ENCODE data around the gene REEP1.

The REEP1 gene

DNA sequence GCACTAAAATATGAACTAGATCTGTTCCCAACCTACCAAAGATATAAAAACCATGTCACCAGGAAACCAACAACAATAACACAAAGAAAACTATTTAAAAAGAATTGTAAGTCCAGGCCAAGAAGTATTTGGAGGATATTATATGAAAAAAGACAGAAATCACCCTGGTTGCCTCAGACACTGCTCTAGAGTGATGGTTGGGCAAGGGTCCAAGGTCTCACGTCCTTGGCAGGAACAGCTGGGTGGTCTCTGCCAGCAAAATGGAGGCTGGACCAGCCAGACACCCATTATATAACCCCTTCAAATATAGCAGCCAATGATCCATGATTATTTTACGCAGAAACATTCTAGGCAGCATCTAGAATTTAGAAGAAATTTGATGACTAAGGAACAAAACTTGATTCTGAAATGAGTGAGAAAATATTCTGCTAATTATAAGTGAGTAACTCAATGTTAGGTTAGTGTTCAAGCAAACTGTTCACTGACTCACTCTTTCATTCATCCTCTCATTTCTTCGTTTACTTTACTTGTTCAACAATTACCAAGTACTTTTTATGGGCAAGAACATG is 102.8 kb downstream of the REEP1 start:
- Histone ChIP-seq H3K36me3 (ENCODE audit: insufficient read depth, low read length) (no peaks in the 10 kb centered on the region), H3K9ac (ENCODE audit: low read length) (no peak overlapping the region), H3K27me3 (ENCODE audit: insufficient read depth, low read length) (no peaks in the 10 kb centered on the region), H3F3A (ENCODE audit: insufficient read depth, low read length) (no peaks in the 10 kb centered on the region), H2AFZ (ENCODE audit: low read length) (no peak overlapping the region), H3K9me2 (ENCODE audit: low read depth, low read length) (no peaks in the 10 kb centered on the region), H4K20me1 (ENCODE audit: insufficient read depth, low read length) (no peaks in the 10 kb centered on the region), H3K79me2 (ENCODE audit: insufficient read depth, low read length) (no peaks in the 10 kb centered on the region), H3K9me3 (ENCODE audit: low read length) (no peaks in the 10 kb centered on the region), H3K4me2 (ENCODE audit: low read length) (no peak overlapping the region), H3K27ac (ENCODE audit: low read depth, low read length, poor library complexity, severe bottlenecking) (no peak overlapping the region), H3K4me3 (ENCODE audit: low read depth, low read length, poor library complexity, severe bottlenecking) (no peak overlapping the region), H3K4me1 (ENCODE audit: insufficient read depth, low read length, severe bottlenecking) (peaks cover 11% of the 10 kb centered on the region)
- no peak for TF ChIP-seq EZH2 (IDR thresholded peaks at IDR 0.05; ENCODE audit: borderline replicate concordance, low read length)
- no peak for TF ChIP-seq CTCF (IDR thresholded peaks at IDR 0.05; ENCODE audit: low read length)

DNA sequence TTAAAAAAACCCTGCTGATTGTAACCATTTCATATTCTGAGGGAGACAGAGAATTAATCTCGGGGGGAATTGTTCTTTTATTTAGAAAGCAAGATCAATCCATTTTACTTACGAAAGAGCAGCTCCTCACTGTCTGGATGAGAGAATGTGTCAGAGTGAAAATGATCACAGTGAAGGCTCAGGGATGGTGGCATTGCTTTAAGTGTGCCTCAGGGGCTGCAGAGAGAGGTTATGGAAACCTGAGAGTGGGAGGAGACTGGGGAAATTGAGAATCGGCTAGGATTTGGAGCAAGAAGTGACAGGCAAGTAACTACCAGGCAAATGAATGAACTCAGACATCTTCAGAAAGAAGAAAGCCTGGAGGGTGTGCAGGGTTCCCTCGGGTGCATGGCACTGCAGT is 104.0 kb downstream of the REEP1 start:
- H3K9ac ChIP-seq (ENCODE audit: low read length), result no peak overlapping the region
- H4K20me1 ChIP-seq (ENCODE audit: insufficient read depth, low read length), result no peaks in the 10 kb centered on the region
- TF ChIP-seq EZH2 (IDR thresholded peaks at IDR 0.05; ENCODE audit: borderline replicate concordance, low read length), result no peak
- TF ChIP-seq CTCF (IDR thresholded peaks at IDR 0.05; ENCODE audit: low read length), result no peak
- H3K9me3 ChIP-seq (ENCODE audit: low read length), result no peaks in the 10 kb centered on the region
- H3K4me2 ChIP-seq (ENCODE audit: low read length), result no peak overlapping the region
- H3F3A ChIP-seq (ENCODE audit: insufficient read depth, low read length), result no peaks in the 10 kb centered on the region
- H3K36me3 ChIP-seq (ENCODE audit: insufficient read depth, low read length), result no peaks in the 10 kb centered on the region
- H3K4me3 ChIP-seq (ENCODE audit: low read depth, low read length, poor library complexity, severe bottlenecking), result no peak overlapping the region
- no peak overlapping the region for H3K27ac ChIP-seq (ENCODE audit: low read depth, low read length, poor library complexity, severe bottlenecking)
- no peaks in the 10 kb centered on the region for H3K79me2 ChIP-seq (ENCODE audit: insufficient read depth, low read length)
- peaks cover 18% of the 10 kb centered on the region for H3K4me1 ChIP-seq (ENCODE audit: insufficient read depth, low read length, severe bottlenecking)
- no peak overlapping the region for H2AFZ ChIP-seq (ENCODE audit: low read length)
- no peaks in the 10 kb centered on the region for H3K9me2 ChIP-seq (ENCODE audit: low read depth, low read length)
- H3K27me3 ChIP-seq (ENCODE audit: insufficient read depth, low read length), result no peaks in the 10 kb centered on the region

GRCh38 chr2:86232910-86233309 is 104.5 kb downstream of the REEP1 start:
- Histone ChIP-seq H3K4me1 (ENCODE audit: insufficient read depth, low read length, severe bottlenecking) (peaks cover 13% of the 10 kb centered on the region), H3K27me3 (ENCODE audit: insufficient read depth, low read length) (no peaks in the 10 kb centered on the region), H3K27ac (ENCODE audit: low read depth, low read length, poor library complexity, severe bottlenecking) (no peak overlapping the region), H2AFZ (ENCODE audit: low read length) (no peak overlapping the region), H3F3A (ENCODE audit: insufficient read depth, low read length) (no peaks in the 10 kb centered on the region), H3K36me3 (ENCODE audit: insufficient read depth, low read length) (no peaks in the 10 kb centered on the region), H4K20me1 (ENCODE audit: insufficient read depth, low read length) (no peaks in the 10 kb centered on the region), H3K79me2 (ENCODE audit: insufficient read depth, low read length) (no peaks in the 10 kb centered on the region), H3K4me3 (ENCODE audit: low read depth, low read length, poor library complexity, severe bottlenecking) (no peak overlapping the region), H3K9ac (ENCODE audit: low read length) (no peak overlapping the region), H3K9me2 (ENCODE audit: low read depth, low read length) (no peaks in the 10 kb centered on the region), H3K9me3 (ENCODE audit: low read length) (no peaks in the 10 kb centered on the region), H3K4me2 (ENCODE audit: low read length) (no peak overlapping the region)
- TF ChIP-seq CTCF (IDR thresholded peaks at IDR 0.05; ENCODE audit: low read length) (no peak), EZH2 (IDR thresholded peaks at IDR 0.05; ENCODE audit: borderline replicate concordance, low read length) (no peak)
